GM21528 (cell line): ENCODE data around the gene SEC11C.

Experiments
- ATAC-seq: cut with Tn5 transposase; IDR thresholded peaks from one replicate; pipeline ENCODE4 v1.9.1; 2021; ENCODE audit warnings: mild to moderate bottlenecking, moderate library complexity; ENCODE audit not compliant: unreplicated experiment, low FRiP score

Gene SEC11C

DNA sequence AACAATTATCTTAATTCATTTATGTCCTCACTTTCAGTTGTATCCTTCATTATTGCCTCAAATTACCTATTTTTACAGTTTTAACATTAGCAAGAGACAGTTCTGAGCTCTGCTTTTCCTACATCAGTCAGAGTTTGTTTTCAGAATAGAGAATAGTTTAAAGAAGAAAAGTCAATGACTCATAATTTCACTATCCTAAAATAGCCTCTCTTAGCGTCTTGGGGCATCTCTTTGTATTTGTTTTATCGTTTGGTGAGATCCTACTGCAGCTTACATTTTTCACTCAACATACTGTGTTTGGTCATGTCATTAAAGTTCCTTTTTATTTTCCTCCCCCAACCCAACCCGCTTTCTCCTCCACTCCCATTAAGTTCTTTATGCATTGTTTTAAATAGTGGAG, 3.8 kb downstream of the SEC11C start:
- ATAC-seq, result no peak

DNA sequence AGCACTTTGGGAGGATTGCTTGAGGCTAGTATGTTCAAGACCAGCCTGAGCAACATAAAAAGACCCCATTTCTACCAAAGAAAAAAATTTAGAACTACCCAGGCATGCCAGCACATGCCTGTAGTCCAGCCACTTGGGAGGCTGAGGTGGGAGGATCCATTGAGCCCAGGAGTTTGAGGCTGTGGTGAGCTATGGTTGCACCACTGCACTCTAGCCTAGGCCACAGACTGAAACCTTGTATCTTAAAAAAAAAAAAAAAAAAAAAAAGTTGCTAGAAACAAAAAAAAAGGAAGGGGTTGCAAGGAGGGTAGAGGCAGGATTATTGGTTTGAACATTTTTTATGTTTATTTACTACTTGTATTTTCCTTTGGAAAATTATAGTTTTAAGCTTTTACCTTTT, 4.8 kb downstream of the SEC11C start:
- ATAC-seq, result no peak

DNA sequence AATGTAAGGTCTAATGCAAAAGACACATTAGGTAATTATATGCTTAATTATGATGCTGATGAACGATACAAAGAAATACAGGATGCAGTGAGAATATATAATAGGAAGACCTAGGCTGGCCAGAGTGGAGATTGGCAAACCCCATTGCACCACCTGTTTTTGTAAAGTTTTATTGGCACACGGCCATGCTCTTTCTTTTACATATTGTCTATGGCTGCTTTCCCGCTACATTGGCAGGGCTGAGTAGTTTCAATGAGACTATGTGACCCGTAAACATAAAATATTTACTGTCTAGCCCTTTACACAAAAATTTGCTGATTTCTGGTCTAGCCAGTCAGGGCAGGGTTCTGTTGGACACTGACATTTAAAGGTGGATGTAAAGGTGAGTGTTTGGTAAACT, 5.4 kb downstream of the SEC11C start:
- ATAC-seq, result no peak

DNA sequence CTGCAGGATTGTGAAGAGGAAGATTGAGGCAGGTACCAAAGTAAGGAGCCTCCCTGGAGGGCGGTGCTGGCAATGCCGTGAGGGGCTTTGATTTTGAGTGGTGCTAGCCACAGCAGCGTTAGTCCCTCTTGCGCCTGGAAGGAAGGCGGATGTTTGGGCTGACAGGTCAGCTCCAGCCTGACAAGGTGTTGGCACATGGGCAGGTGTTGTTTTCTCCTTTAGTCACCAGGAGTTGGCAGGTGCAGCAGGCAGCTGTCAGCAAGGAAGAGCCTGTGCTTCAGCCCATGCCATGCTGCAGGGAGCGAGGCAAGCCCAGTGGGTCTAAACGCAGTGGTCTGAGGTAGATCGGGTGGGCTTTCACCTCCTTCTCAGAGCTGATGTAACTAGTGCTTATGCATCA, 8.5 kb downstream of the SEC11C start:
- ATAC-seq, result no peak

DNA sequence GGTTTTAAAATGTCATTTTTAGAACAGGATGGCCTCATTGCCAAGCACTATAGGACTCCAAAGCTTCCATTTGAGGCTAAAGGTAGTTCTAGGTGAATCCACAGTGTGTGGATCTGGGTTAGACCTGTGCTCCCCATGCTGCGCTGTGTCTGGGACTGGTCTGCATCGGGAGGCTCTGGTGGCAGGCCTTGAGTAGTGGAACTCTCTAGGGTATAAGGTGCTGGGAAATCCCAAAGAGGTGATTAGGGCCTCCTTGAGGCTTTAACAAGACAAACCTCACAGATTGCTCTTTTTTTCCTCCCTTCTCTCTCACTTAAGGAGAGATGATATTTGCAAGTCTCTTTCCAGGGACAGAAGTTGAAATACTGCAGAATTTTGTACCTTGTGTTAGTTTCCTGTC, 9.3 kb downstream of the SEC11C start:
- ATAC-seq, result no peak

DNA sequence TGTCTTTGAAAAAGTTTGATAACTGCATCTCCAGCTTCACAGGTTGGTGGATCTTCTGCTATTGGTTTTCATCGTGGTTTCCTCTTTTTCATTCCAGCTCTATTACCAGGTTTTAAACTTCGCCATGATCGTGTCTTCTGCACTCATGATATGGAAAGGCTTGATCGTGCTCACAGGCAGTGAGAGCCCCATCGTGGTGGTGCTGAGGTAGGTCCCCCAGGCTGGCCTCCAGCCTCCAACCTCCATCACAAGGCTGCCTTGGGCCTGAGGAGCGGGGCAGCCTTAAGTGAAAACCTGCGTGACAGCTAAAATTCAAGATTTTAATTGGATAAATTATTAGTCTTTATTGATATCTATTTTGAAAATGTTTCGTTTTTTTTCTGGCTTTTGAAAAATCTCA, 9.7 kb downstream of the SEC11C start:
- ATAC-seq, result no peak

DNA sequence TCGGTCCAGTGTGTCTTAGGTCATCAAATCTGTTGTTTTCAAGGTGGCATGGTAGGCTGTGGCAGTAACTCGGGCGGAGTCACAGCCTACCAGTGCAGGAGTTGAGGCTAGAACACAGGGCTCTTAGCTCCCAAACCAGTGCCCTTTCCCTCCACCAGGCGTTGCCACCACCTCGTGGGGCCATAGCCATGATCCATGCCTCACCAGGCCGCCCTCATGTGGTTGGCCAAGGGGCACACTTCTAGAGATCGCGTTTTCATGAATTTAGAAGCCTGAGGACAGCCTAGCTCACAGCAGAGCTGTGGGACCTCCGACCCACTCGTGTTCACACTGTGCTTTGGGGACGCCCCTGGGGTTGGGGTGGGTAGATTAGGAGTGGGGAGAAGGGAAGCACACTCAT, 10.6 kb downstream of the SEC11C start:
- ATAC-seq, result no peak

DNA sequence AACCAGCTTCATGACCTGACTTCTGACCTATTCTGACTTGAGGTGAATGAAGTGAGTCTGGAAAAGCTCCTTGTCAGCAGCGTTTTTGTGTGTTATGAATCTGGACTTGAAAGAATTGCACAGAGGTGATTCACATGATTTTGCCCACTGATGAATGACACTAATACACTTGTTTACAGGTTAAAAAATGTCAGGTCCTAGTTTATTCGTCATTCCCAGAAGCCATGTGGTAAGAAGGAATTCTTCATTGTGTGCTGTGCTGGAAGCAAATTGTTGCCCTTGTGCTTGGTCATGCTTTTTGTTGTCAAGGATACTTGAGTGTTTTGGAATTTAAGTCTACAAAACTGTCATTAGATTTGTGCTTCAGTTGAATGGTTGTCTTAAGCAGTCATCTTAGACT, 15.5 kb downstream of the SEC11C start:
- no peak for ATAC-seq

DNA sequence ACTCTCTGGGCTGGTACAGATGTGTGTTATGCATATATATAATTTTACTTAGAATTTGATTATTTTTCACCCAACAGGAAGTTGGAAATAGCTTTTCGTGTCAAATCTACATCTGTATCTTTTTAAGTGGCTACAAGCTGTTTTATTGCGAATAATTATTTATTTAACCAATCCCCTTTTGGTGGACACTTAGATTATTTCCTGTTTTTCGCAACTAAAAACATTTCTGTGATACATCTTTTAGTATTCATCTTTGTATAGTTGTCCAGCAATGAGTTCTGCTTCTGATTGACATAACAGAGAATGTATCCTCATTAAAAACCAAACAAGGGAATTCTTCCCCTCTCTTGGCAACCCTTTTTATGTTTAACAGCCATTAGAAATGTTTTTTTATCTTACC, 16.6 kb downstream of the SEC11C start:
- no peak for ATAC-seq

DNA sequence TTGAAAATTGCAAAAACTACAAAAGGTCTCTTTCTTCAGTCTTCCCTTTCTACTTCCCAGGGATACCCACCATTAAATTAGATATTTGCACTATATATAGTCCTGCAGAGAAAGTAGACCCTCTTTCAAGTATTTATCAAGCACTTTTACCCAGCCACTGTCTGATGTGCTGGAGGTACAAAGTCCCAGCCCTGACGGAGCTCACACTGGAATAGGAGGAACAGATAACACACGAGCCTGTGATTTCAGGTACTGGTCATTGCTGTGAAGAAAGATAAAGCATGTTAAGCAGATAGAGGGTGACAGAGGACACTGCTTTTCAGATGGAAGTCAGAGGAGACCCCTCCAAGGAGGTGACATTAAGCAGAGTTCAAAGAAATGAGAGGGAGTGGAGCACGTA, 19.6 kb downstream of the SEC11C start:
- no peak for ATAC-seq

DNA sequence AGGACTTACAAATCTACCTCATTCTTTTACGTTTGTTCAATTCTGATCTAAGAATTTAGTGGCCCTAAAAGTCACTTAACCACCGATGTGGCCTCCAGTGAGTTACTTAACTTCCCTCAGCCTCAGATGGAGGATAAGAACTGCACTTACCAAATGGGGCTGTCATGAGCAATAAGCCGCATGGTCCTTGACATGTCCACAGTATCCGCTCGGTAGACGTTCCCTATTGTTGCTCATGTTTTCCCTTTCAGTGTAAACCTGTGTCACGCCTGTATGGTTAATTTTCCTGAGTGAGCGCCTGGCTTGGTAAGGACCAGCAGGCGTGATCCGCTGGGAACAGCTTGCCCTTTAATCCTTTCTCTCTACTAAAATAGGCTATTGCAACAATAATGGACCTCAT, 20.3 kb downstream of the SEC11C start:
- no peak for ATAC-seq

DNA sequence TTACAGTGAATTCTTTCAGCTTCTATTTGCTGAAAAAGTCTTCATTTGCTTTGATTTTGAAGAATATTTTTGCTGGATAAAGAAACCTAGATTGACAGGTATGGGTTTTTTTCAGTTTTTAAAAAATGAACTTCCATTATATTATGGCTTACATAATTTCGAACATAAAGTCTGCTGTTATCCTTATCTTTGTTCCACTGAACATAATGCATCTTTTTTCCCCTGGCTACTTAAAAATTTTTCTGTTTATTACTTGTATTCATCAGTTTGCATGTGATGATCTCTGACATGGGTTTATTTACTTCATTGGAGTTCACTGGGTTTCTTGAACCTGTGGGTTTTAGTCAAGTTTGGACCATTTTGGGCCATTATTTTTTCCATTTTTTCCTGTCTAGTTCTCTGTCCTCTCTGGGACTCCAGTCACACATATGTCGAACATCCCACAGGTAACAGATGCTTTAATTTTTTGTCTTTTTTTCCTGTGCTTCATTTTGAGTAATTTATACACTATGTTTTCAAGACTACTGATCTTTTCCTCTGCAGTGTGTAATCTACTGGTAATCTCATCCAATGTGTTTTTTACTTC, 33.1 kb downstream of the SEC11C start:
- no peak for ATAC-seq

DNA sequence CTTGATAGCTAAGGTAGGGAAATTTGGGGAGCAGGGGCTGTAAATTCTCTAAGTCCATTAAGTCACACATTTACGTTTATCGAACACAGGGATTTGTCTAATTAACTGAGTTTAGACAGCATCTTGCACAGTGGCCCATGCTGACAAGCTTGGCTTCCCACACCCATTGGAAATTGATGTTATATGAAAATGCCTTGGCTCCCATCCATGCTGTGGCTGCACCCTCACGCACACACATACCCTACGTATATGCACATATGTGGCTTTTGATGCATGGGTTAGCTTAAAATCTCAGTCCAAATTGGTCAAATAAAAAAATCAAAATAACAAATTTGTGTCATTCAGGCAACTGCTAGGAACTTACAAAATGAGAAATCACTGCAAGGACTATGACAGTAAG, 37.8 kb downstream of the SEC11C start:
- ATAC-seq, result no peak

DNA sequence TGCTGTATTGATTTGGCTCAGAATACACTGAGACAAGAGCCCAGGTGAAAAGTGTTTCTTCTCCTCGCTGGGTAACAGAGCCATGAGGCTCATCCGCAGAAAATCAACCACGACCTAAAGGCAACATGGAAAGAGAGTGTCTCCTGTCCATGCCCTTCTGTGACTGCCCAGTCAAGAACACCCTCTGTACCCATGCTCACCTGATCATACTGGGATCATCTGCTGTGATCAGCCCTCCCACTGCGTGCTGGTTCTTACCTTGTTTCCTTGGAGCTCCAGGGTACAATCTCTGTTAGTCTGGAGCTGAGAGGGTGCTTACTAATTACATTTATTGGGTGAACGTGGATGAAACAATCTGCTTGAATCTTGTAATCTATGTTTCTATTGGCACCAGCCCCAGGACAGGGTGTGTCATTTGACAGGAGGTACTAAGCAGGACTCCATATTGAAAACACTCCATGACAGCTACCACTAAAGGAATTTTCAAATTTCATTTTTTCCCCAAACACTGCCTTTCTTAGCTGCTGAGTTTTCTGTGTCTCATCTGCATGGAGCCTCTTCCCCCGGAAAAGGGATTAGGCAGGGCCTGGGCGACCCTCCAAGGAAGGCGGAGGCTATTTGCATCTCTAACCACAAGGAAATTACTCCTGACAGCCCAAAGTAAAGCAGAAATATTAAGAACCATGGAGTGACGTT, 40.6 kb downstream of the SEC11C start:
- no peak for ATAC-seq

DNA sequence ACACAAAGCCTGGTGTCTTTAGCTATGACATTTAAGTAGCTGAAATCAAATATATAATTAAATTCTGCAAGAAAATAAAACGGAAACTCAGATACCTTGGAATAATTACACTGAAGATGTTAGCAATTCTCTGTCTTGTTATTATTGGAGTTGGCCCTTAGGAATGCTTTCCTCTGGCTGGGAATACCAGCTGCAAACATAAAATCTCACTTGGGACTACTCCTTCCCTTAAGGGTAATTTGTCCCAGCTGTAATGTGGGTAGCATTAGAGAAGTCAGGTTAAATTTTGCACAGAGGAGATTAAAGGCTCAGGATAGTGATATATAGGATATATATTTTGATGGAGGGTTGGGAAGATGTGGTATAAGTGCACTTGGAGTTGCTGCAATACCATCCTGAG, 43.0 kb downstream of the SEC11C start:
- ATAC-seq, result no peak

DNA sequence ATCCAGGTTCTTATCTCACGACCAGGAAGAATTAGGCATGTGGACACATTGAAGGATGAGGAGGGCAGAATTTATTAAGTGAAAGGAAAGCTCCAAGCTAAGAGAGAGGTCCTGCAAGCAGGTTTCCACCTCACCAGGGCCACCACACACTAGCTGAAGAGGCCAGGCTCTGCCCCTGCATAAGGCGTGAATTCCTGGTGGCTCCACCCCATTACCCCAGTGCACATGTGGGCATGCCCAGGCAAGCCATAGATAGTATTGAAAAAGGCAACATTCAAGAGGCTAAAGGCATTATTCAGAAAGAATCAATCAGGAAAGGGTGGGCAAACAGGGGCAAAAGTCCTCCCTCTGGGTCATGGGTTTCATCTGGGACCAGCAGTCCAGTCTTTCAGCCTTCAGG, 49.3 kb downstream of the SEC11C start:
- no peak for ATAC-seq

DNA sequence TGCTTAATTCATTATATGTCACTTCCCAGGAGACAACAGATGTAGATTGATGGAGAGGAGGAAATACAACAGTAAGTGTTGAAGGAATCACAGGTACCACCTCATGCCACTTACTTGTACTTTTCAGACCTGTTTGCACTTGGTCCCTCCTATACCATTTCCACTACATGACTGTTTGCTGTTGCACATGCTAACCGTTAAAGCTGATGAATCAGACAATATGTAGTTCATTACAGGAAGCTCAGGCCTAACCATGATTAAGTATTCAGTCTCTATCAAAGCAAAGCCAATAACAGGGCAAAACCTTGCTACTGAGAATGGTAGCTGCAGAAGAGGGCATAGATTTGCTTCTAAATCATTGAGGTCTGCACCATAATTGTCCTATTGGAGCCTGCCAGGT, 50.1 kb downstream of the SEC11C start:
- no peak for ATAC-seq

DNA sequence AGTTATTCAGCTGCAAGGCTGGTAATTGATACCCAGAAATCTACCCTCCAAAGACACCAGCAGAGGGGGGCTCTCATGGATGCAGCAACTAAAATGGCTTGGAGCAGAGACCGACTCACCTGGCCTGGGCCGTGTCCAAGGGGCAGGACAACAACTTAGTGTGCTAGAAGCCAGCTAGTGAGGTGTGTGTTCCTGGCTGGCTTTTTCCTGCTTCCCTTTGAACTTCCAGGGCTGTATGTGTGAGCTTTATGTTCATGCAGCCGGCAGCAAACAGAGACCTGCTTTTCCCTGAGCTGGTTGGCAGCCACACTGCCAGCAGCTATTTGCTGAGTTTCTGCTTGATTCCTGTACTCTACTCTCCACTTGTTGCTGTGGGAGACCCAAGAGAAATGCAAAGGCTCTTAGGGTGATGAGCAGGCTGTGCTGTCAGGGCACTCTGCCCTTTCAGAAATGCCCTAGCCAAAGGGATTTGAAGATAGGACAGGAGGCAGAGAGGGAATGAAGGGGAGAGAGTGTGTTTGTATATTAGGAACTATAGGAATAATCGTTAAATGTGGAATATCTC, 56.6 kb downstream of the SEC11C start:
- ATAC-seq, result no peak

DNA sequence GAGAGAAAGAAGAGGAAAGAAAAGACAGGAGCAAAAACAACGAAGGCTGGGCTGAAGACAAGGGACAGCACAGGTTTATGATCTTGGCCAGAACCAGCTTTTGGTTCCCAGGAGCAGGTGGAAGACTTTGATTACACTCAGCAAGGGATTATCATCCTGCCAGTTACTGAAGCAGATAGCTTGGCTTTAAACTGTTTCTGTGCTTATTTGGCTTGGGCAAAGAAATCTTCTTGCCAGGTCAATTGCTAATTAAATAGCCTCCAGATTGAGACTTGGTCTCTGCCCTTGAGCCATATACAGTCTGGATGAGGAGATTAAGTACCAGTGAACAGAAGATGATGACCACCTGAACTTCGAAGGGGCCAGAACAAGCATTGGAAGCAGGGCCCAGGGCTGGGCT, 58.0 kb downstream of the SEC11C start:
- ATAC-seq, result no peak

DNA sequence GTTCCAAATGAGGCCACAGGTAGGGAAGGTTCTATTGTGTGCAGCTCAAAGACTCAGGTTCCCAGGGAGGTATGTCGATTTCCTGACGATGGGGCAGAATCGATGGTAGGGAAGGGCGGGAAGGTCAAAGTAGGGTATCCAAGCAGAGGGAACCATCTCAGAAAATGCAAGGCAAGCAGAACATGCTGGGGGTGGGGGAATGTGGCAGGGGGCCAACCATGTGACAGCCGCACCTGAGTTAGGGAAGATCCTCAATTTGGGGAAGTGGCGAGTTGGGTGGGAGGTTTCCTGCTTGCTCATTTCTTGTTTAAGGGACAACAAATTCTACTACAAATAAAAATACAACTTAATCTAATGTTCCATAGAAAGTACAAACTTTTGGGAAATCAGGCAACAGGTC, 58.5 kb downstream of the SEC11C start:
- no peak for ATAC-seq

DNA sequence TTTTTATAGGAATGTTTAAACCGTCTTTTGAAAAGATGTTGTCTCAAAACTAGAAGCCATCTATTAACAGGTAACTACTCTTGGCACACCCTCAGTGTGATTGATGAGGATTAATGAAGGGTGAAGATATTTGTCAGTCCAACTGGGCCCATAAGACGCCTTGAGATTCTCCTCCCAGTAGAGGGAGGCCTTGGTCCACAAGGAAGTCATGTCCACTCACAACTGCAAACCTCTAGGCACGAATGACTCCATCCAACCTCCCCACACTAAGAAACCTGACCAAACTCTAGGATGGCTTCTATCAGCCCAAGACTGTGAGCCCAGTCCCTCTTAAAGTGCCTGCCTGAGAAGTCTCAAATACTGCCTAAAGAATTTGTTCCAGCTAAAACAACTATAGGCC, 61.1 kb downstream of the SEC11C start:
- ATAC-seq, result no peak

DNA sequence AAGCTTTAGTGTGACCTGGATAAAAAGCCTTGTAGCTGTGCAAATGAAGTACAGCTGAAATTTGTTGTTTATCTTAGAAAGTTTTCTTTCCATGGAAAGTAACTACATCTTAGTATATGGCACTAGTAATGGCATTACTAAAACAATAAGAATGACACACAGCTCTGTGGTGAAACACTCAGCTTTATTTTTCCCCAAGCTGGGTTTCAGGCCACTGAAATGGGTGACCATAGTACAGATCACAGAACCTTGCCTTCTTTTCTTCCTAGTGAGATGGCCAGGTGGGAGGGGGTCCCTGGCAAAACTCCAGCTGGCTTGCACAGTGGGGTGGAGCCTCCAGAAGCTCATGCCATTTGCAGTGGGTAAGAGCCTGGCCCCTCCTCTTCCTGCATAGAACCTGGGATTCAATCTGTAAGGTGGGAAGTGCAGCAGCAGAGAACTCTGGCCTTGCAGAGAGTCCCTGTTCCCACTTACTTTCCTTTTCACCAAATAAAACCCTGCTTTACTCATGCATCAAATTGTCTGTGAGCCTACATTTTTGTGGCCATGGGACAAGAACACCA, 62.7 kb downstream of the SEC11C start:
- ATAC-seq, result no peak
